Kidney capillary endothelial cell (primary cell): ENCODE results near the gene KIF24.
"Not testable (repeated sequence)": the region's sequence is repeated elsewhere in the genome, so short reads cannot be mapped to it uniquely, and the experiment has no call there.

Experiments
- DNase-seq: peaks from one replicate; pipeline ENCODE4 v3.0.0-alpha.2; 2018; ENCODE audit warnings: low spot score

The KIF24 gene

GRCh38 chr9:34328987-34329832, at the start of gene KIF24, which contains the start of gene NUDT2:
Gene KIF24, minus strand, starts transcription at chr9:34329268. Its CDS starts 17,922 bp downstream, at chr9:34311346.
Gene NUDT2, plus strand, starts transcription at chr9:34329569. Its CDS starts 9,471 bp downstream, at chr9:34339040.
- peak; percentile 99 for DNase-seq

- no peak for DNase-seq
Measured at GRCh38 chr9:34378376-34379060, 49.5 kb upstream of the KIF24 start.

- DNase-seq: no peak
Measured at GRCh38 chr9:34377404-34377746, 48.3 kb upstream of the KIF24 start.

GRCh38 chr9:34376596-34377403, 47.7 kb upstream of the KIF24 start, which contains the start of gene MYORG:
Gene MYORG, minus strand, starts transcription at chr9:34376898. Its CDS starts 3,955 bp downstream, at chr9:34372943.
- DNase-seq: peak; percentile 71

GRCh38 chr9:34375901-34376595, 47.0 kb upstream of the KIF24 start:
- DNase-seq: no peak

- no peak for DNase-seq
Measured at GRCh38 chr9:34374905-34375552, 46.0 kb upstream of the KIF24 start.

- no peak for DNase-seq
Measured at GRCh38 chr9:34374339-34374738, 45.3 kb upstream of the KIF24 start.

GRCh38 chr9:34373749-34374148, 44.7 kb upstream of the KIF24 start:
- DNase-seq: no peak

GRCh38 chr9:34372467-34373011, 43.5 kb upstream of the KIF24 start:
- no peak for DNase-seq

GRCh38 chr9:34371886-34372466, 42.9 kb upstream of the KIF24 start:
- no peak for DNase-seq

GRCh38 chr9:34370970-34371880, 42.2 kb upstream of the KIF24 start:
- no peak for DNase-seq

GRCh38 chr9:34370335-34370969, 41.4 kb upstream of the KIF24 start:
- no peak for DNase-seq

GRCh38 chr9:34369636-34370035, 40.6 kb upstream of the KIF24 start:
- no peak for DNase-seq

- DNase-seq: not testable (repeated sequence)
Measured at GRCh38 chr9:34368796-34369195, 39.7 kb upstream of the KIF24 start.

GRCh38 chr9:34367751-34368410, 38.8 kb upstream of the KIF24 start:
- not testable (repeated sequence) for DNase-seq

- no peak for DNase-seq
Measured at GRCh38 chr9:34366365-34366764, 37.3 kb upstream of the KIF24 start.

GRCh38 chr9:34365282-34365681, 36.2 kb upstream of the KIF24 start:
- no peak for DNase-seq

- DNase-seq: no peak
Measured at GRCh38 chr9:34363619-34364351, 34.7 kb upstream of the KIF24 start.
